CD4-positive, alpha-beta T cell treated with Interleukin-12 subunit alpha and Interleukin-12 subunit beta, for 1 hour (primary cell): Measurements from ENCODE around the gene HMGB4.

Experiments
- DNase-seq: peaks from one replicate; pipeline ENCODE4 v3.0.0-alpha.2; 2020

The HMGB4 gene

DNA sequence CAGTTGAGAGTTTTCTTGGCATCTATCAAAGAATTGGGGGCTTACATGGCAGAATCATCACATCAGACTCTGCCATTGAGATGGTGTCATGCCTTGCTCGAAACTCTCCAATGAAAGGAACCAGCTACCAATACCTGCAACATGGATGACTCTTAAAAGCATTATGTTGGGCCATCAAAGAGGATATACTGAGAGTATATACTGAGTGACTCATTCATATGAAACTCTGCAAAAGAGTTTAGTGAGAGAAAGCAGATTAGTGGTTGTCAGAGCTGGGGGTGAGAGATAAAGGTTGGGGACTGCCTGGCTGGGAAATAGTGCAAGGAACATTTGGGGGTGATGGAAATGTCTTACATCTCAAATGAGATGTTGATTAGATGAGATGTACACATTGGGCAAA is 14.7 kb upstream of the HMGB4 start:
- no peak for DNase-seq

DNA sequence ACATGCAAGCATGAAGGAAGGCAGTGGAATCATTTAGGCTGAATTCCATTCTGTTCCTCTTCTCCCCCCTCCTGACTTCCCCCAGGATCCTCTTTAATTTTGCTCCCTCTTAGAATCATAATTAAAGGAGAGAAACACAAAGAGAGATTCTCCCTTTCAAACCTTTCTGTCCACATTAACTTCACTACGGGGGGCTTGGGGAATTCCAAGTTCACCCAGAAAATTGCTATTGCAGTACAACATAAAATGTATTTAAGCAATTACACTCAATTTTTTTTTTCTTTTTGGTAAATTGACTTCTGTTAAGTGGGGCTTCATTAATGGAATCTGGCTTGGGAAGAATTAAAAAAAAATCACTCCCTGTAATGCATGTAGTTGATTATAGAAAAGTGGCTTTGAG is 13.4 kb upstream of the HMGB4 start:
- DNase-seq = no peak

DNA sequence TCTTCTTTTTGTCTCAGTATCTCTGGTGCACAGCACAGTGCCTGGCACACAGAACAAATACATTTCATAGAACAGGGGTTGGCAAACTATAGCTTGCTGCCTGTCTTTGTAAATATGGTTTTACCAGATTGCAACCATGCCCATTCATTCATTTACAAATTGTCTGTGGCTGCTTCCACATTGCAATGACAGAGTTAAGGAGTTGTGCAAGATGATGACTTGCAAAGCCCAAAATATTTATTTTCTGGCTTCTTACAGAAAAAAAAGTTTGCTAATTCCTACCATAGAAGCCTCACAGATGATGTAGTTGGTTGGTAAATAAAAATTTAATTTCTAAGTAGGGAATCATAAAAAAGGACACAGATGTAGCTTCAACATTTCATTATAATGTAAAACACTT is 11.2 kb upstream of the HMGB4 start:
- no peak for DNase-seq

DNA sequence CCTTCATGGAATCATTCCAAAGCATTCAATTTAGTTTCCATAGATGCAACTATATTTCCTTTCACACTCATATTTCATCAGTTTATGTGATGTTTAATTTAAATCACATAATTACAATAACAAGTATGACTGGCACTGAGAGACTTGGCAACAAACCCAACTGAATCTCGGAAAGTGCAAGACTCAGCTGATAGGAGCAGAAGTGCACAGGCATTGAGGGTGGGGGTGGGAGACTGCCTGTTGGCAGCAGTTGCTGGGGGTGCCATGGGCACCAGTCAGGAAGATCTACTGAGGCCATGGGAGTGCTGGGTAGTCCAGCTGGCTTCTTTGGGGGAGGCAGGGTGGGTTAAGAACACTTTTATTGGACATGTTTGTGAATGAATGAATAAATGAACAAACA is 10.4 kb upstream of the HMGB4 start:
- DNase-seq = no peak

DNA sequence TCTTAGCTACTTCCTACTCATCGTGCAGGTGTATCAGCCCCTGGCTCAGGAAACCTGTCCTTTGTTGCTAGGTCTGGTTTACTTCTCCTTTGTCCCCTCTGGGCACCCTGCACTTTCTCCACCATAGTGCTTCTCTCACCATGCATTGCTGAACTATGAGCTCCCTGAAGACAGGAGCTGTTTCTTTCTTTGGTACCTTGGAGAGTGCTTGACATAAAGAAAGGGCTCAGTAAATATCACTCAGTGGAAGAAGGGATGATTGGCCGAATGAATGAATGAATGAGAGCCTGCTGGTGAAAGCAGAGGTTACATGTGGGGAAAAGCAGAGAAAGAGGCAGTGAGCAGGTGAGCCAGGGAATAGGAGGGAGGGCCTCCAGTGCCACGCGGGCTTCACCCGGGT is 9.8 kb upstream of the HMGB4 start:
- DNase-seq = no peak

DNA sequence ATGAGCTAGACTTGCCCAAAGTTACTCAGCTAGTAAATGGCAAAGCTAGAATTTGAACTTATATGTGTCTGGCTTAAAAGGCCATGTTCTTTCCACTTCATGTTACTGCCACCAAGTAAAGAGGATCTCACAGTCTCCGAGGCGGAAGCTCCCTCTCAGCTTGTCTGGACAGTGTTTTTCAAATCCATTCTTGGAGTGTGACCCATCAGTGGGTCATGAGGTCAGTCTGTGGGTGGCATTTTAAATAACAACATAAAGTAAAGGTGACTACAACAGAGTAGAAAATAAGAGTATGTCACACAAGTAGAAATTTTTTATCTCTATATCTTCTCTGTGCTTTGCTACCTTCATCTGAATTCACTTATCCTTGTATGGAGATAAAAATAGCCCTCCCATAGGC is 3.2 kb upstream of the HMGB4 start:
- DNase-seq = no peak

DNA sequence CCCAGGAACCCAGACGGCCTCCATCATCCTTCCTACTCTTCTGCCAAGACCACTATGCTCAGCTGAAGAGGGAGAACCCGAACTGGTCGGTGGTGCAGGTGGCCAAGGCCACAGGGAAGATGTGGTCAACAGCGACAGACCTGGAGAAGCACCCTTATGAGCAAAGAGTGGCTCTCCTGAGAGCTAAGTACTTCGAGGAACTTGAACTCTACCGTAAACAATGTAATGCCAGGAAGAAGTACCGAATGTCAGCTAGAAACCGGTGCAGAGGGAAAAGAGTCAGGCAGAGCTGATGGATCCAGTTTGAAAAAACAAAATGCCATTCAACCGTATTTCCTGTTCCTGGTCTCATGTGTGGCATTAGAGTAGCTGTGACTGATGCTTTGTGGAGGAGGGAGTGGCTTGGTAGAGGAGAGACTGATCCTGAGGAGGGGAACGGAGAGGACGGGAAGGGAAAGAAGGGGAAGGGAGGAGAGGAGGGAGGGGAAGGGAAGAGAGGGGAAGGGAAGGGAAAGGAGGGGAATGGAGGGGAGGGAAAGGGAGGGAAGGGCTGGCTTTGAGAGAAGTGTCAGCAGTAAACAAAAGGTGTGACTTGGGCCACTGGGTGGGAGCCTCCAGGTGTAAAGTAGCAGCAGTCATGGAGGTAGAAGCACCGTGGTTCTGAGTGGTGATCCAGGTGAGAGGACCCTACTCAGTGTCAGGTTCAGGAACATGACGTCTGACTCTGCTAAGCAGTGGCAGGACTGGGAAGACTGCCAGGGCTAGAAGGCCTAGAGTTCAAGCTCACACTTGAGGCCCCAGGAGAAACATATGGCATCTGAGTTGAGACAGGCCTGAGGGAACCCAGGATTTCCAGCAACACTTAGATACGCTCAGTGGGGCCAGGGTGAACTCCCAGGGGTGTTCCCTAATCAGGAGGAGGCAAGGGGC is 846 bp downstream of the HMGB4 start:
- DNase-seq = no peak

DNA sequence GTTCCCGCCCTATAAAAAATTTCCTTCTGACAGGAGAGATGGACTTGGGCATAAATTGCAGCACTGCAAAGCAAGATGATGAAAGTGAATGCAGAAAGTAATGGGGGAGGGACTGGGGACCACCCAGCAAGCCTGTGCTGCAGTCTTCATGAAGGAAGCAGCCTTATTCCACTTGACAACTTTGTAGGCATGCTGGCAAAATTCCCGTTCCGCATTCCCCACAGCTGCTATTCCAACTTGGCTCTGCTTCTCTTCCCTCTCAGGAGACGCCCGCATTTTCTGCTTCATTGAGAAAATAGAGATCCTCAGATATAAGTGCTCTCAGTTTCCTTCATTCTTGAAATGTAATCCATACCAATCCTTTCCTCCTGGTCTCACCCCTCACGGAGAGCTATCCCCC is 2.4 kb downstream of the HMGB4 start:
- DNase-seq = no peak

DNA sequence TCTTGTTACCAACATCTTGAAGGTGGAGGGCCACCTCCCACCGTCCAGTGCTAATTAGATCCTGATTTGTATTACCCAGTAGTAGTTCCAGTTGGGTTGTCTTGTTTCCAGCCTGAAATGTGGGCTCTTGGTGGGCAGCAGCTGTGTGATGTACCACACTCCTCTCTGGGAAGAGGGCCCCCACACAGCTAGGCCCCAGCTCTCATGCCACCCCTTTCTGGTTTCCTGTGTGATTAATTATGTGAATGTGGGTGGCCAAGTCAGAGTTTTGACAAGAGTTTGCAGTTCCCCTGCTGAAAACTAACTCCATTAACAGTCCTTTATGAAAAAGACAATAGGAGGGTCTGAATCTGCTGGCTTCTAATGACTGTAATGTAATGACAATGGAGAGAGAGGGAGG is 3.8 kb downstream of the HMGB4 start:
- no peak for DNase-seq

DNA sequence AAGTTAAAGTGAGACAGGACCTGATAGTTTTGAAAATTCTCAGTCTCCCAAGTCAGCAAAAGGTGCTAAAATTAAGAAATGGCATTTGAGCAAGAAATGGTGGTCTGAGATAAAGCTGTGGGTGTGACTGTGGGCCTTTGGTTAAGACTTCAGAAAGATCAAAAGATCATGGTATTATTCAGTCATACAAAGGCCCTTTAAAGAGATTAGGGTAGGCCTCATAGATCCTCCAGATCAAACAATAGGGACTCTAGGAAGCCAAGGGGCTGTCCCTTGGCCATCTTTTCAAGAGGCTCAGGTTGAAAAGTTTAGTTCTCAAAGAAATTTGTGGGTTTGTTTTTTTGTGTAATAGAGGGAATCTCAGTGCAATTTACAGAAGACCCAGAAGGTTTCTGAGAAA is 8.4 kb downstream of the HMGB4 start:
- no peak for DNase-seq

DNA sequence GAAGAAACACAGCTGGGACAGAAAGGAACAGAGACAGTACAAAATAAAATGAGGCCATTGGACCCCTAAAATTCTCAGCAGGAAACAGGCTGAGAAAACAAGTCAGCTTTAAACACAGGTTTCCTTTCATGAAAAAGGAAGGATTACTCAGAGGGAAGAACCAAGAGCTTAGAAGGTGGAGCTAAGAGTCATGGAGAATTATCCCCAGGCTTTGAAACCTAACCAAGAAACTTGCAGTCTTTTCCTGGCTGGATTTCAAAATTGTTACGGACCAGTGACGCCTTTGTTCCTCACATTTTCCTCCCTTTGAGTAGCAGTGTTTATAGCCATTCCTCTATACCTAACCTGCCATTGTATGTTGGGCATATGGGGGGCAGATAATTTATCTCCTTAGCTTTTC is 8.8 kb downstream of the HMGB4 start:
- no peak for DNase-seq

DNA sequence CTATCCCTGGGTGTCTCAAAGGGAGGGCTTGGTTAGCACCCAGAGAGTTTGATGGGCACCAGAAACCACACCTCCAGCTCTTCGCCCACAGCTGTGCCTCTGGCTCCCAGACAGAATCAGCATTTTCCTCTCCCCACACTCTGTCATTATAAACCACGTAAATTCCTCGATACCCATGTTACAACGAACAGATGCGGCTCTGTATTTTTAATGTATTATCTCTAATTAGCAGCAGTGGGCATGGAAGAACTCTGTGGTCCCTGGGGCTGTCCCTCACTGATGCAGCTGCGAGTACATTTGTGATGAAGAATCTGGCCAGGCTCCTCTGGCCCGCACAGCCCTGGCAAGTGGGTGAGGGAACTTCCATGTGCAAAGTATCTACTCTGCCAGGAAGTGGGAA is 10.8 kb downstream of the HMGB4 start:
- DNase-seq = no peak

DNA sequence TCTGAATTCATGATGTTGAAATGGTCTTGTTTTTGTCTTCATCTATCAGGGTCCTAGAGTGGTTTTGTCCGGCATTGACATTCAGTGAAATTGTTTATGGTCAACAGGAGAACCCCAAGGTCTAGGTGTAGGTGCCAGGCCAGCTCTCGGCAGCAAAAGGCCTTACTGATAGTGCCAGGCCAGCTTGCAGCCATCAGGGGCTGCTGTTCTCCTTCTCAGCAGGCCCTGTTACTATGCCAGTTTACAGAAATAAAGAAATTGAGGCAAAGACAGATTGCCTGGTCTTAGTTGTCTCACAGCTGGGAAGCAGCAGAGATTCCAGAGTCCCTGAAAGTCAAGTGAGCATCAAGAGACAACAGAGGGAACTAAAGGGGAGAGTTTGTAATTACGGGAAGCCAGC is 12.0 kb downstream of the HMGB4 start:
- no peak for DNase-seq

DNA sequence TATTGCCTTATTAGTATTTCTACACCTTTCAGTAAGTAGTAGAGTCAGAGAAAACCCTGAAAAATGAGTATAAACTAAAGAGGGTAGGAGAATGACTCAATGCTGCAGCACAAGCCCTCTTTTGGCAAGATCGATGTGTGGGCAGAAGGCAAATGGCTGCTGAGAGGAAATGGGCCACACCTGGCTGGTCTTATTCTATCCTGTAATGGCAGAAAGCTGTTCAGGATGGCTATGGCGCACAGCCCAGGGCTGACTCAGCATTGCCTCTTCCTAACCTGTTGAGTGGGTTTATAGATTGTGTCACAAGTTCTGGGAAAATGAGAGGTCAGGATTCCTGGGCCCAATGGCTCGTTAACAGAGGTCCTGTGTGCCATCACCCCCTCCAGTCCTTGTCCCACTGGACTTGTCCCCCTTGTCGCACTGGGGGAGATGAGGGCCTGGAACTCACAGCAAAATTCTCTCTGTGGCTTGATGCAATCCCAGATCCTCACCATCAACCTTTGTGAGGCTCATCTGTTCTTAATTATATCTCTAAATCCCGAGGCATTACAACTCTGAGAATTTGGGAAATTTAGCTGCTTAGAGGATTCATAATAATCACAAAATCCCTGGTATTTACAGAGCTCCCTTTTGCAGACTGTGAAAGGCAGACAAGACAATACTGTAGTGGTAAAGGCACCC is 13.2 kb downstream of the HMGB4 start:
- no peak for DNase-seq

DNA sequence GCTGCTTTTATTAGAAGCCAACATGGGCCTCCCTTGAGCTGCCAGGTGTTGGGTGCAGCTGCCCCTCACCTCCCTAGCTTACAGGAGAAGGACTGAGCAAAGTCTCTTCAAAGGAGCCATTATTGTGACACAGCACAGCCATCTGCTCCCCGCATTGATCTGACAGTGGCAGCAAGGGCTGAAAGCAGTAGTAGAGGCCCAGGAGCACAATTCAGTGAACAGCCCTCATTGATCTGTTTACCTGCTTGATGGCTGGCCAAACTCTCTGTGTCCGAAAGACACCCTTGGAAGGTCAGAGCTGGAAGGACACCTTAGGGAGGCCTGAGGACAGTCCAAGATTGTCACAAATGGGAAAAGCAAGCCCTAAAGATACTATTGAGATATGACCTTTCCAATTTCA is 14.5 kb downstream of the HMGB4 start:
- DNase-seq = no peak

DNA sequence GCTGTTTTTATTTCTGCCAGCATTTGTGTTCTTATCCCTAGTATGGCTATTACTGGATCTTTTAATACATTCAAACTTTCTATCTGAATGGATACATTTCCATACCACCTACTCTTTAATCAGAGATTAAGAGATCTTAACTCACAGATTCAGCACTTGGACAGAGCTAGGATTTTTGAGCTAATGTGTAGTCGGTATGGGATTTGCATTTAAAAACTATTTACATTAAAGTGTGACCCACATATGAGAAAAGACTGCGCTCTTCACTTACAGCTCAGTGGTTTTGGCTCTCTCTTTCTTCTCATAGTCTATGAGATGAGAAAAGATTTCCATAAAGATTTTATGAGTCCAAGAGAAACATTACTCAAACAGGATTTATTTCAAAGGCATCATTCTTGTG is 16.4 kb downstream of the HMGB4 start:
- no peak for DNase-seq

DNA sequence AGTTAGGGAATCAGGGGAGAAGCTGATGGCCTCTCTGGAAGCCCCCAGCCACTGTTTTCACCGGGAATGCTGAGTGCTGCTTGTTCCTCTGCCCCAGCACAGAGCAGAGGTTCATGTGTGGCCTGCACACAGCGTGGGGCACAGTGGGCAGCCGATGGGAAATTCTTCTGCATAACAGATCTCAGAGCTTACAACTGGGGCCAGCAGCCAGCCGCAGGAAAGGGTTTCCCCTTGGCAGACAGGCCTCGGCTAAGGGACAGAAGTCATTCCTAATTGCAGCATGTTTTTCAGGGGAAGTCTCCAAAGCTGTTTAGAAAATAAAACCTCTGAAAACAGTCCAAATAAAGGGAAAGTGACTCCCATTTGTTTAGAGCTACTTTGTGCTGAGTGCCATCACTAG is 22.6 kb downstream of the HMGB4 start:
- DNase-seq = no peak

DNA sequence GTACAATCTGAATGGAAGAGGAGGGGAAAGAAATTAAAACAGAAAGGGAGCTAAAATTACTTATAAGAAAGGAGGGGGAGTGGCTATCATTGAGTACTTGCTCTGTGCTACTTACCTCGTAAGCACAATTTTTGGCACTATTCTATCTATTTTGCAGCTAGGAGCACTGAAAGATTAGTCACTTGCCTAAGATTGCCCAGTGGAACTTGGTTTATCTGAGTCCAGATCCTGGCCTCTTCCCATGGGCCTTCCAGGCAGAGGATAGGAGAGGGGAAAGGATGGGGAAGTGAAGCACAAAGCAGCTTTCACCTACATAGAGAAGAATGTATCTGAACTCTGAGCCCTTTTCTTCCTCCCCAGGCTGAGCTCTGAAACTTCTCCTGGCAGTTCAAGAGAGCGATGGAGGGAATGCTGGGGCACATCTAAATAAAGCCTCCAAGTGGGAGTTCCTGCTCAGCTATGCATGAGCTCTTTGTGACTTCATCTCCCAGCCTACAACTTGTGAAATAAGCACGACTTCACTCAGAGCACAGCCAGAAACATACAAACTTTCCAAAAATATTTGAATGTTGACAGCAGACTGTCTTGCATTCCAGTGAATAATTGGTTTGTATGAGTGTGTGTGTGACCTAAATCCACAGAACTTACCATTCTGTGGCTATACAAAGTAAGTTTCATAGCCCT is 29.4 kb downstream of the HMGB4 start:
- no peak for DNase-seq

DNA sequence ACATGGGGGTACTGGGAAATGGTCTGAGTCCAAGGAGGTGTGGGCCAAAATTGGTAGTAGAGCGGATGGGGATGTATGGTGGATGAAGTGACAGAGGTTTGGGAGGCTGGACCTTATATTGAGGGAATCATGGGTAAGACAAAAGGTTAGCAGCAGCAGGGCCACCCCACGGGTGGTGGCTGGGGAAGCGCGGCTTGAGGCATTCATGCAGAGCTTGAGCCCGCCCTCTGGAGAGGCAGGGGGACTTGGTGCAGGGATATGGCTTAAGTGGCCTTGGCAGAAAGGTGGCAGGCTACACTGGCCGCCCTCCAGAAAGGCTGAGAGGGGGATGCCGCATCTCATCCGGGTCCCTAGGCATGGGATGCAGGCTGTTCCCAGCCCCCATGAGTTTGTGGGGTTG is 31.5 kb downstream of the HMGB4 start:
- no peak for DNase-seq

DNA sequence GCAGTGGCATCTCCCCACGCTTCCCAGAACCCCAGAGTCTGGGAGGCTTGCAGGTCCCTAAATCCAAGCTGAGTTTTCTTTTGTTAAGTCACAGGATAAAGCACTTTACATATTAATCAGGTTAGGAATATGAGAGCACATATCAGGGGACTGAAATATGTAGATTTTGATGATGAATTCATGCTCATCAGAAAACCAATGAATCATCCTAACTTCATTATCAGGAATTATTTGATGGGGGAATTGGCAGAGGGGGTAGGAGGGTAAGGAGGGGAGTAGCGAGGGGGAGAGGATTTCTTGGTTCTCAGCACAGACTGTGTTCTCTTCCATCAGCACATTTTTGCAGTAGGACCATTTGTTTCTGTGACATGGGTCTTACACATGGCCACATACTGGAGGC is 32.1 kb downstream of the HMGB4 start:
- DNase-seq = no peak

DNA sequence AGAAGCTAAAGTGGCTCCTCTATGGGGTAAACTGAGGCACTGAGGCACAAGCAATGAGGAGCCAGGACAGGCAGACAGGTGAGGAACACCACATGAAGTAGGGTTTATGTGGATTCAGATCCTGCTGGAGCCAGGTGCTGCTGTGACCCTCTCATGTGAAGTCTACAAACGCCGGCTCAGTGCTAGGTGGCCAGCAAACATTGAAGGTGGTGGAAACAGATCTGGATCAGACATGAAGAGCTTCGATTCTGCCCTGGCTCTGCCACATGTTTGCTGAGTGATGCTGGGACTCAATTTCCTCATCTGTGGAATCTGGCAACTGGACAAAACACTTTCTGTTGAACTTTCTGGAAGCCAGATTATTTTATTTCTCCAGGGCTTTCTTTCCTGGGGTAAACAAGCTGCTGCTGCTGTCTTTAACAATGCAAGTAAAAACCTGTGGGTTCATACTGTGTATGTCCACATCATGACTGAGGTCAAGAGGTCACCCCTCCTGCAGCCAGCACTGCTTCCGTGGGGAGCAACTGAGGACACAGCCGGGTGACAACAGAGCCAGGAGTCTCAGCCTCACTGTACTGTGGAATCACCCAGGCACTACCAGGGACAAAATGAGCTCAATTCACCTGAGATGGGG is 33.3 kb downstream of the HMGB4 start:
- no peak for DNase-seq

DNA sequence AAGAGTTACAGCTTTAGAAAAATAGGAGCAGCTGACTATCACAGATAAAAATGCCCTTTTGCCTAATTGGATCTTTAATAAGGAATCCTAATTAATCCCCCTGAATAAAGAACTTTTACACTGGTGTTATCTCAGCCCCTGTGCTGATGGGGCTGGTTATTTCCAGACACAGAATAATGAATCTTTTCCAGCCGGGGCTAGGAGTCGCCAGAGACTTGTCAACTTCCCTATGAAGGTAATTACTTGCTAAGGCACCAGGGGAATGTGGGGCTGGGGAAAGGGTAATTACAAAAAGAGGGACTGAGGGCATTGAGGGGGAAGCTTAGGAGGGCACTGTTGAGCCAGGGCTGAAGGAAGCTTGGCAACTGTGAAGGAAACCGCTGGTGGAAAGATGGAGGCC is 34.5 kb downstream of the HMGB4 start:
- no peak for DNase-seq

DNA sequence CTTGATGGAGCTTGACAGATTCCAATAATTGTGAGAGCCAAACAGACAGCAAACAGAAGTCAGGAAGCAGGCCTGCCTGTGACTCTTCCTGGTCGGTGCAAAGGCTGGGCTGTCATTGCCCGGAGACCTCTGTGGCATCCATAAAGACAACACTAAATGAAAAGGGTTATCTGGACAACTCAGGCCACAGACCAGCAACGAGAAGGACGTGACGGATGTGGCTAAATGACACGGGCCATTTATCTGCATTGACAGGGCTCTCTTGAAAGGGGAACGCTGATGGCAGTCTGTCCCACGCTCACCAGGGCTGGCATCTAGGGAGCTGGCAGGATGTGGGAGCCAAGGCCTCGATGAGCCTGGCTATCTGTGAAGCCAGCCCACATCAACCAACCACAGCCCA is 35.0 kb downstream of the HMGB4 start:
- DNase-seq = no peak

DNA sequence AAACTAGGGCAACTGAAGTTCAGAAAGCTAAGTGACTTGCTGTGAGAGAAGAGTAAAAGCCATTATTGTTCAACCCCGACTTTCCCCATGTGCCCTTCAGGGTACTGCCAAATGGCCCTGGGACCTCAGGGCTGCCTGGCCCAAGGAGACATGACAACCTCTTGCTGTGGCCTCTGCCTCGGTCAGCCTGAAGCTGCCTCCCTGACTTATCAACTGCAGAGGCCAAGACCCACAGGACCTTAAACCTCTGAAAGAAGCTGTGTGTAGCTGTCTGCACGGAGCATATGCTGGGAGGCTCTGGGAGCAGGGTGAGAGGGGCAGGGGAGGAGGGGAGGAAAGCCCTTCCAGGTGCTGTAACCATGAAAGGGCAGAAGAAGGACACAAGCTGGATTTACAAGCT is 35.9 kb downstream of the HMGB4 start:
- no peak for DNase-seq
